WTC11 (cell line): ENCODE results near the gene EML6. TPM values are rescaled to one million over a fixed set of nuclear protein-coding genes. Genes with fewer than 3 reads are reported as not detected.
A peak's percentile ranks its signal among the peaks of the same experiment; 100 is the strongest.

Source experiments
- ATAC-seq: fragments of 200-7000 bp; cut with Tn5 transposase; 2 replicates; pipeline ENCODE4 v1.10.0; 2021; ENCODE audit warnings: mild to moderate bottlenecking, moderate library complexity
- CTCF ChIA-PET: fragments of 300-600 bp; sonication (Branson Sonifier 250); formaldehyde crosslinking; loops from one replicate; lab custom pipeline; 2021; ENCODE audit warnings: antibody characterized with exemption; lab: Charles Lee
- POLR2A ChIA-PET: fragments of 350-600 bp; sonication (Branson Sonifier 250); formaldehyde crosslinking; loops from one replicate; lab custom pipeline; 2021; ENCODE audit warnings: antibody characterized with exemption; lab: Charles Lee
- DNase-seq: peaks from one replicate; pipeline ENCODE4 v3.0.0; 2021; ENCODE audit warnings: low spot score
- H3K27ac Mint-ChIP-seq: 2 replicates; pipeline ENCODE4 v1.8.0; 2021; ENCODE audit warnings: mixed read lengths
- H3K27me3 Mint-ChIP-seq: 2 replicates; pipeline ENCODE4 v1.8.0; 2021; ENCODE audit warnings: low read depth, mild to moderate bottlenecking, moderate library complexity, mixed read lengths
- H3K36me3 Mint-ChIP-seq: 2 replicates; pipeline ENCODE4 v1.8.0; 2021; ENCODE audit warnings: mixed read lengths
- H3K4me1 Mint-ChIP-seq: 2 replicates; pipeline ENCODE4 v1.8.0; 2022; ENCODE audit warnings: mixed read lengths
- H3K4me3 Mint-ChIP-seq: 2 replicates; pipeline ENCODE4 v1.8.0; 2021; ENCODE audit warnings: mild to moderate bottlenecking, moderate library complexity, mixed read lengths
- H3K9me3 Mint-ChIP-seq: 2 replicates; pipeline ENCODE4 v1.8.0; 2021; ENCODE audit warnings: mixed read lengths
- AFF4 ChIP-seq: sonication (generic); formaldehyde crosslinking; IDR thresholded peaks from 2 replicates; pipeline ENCODE4 v1.8.1; 2023; ENCODE audit warnings: mild to moderate bottlenecking, missing genetic modification reagents, borderline replicate concordance
- ATF2 ChIP-seq: sonication (generic); formaldehyde crosslinking; IDR thresholded peaks from 2 replicates; pipeline ENCODE4 v1.8.1; 2022; ENCODE audit warnings: low read depth, missing genetic modification reagents, borderline replicate concordance
- E2F5 ChIP-seq: sonication (generic); formaldehyde crosslinking; IDR thresholded peaks from 2 replicates; pipeline ENCODE4 v1.8.1; 2022; ENCODE audit warnings: mild to moderate bottlenecking, moderate library complexity, missing genetic modification reagents
- ELF4 ChIP-seq: sonication (generic); formaldehyde crosslinking; IDR thresholded peaks from 2 replicates; pipeline ENCODE4 v1.8.1; 2022; ENCODE audit warnings: low read depth, mild to moderate bottlenecking, moderate library complexity, missing genetic modification reagents
- FOXJ3 ChIP-seq: sonication (generic); formaldehyde crosslinking; IDR thresholded peaks from 2 replicates; pipeline ENCODE4 v1.9.0; 2021; ENCODE audit warnings: missing genetic modification reagents, mild to moderate bottlenecking, borderline replicate concordance
- GABPB1 ChIP-seq: sonication (generic); formaldehyde crosslinking; IDR thresholded peaks from 2 replicates; pipeline ENCODE4 v1.8.1; 2023; ENCODE audit warnings: mild to moderate bottlenecking, missing genetic modification reagents
- MYBL2 ChIP-seq: sonication (generic); formaldehyde crosslinking; IDR thresholded peaks from 2 replicates; pipeline ENCODE4 v1.8.1; 2023; ENCODE audit warnings: mild to moderate bottlenecking, moderate library complexity, missing genetic modification reagents
- NFE2L1 ChIP-seq: sonication (generic); formaldehyde crosslinking; IDR thresholded peaks from 2 replicates; pipeline ENCODE4 v1.8.1; 2023; ENCODE audit warnings: missing genetic modification reagents
- NR2C2 ChIP-seq: sonication (generic); formaldehyde crosslinking; IDR thresholded peaks from 2 replicates; pipeline ENCODE4 v1.8.0; 2022; ENCODE audit warnings: mild to moderate bottlenecking, missing genetic modification reagents
- PRDM15 ChIP-seq: sonication (generic); formaldehyde crosslinking; IDR thresholded peaks from 2 replicates; pipeline ENCODE4 v1.8.0; 2022; ENCODE audit warnings: missing genetic modification reagents
- PREB ChIP-seq: sonication (generic); formaldehyde crosslinking; IDR thresholded peaks from 2 replicates; pipeline ENCODE4 v1.8.1; 2022; ENCODE audit warnings: mild to moderate bottlenecking, missing genetic modification reagents, moderate library complexity, borderline replicate concordance
- SOX15 ChIP-seq: fragments of 250-450 bp; sonication (Bioruptor Pico); IDR thresholded peaks from 2 replicates; pipeline ENCODE4 v1.9.0; 2021; ENCODE audit warnings: mild to moderate bottlenecking
- ZBTB21 ChIP-seq: sonication (generic); formaldehyde crosslinking; IDR thresholded peaks from 2 replicates; pipeline ENCODE4 v1.8.1; 2023; ENCODE audit warnings: mild to moderate bottlenecking, missing genetic modification reagents, borderline replicate concordance
- ZNF671 ChIP-seq: fragments of 250-450 bp; sonication (Bioruptor Pico); IDR thresholded peaks from 2 replicates; pipeline ENCODE4 v1.8.0; 2021; ENCODE audit warnings: mild to moderate bottlenecking
- total RNA-seq: library from RNA; stranded (reverse); gene quantifications from 3 replicates; pipeline ENCODE4 v1.2.3, GENCODE V29; 2021

The EML6 gene
- total RNA-seq, 1 experiment from 2014 or later = 2.1 TPM

GRCh38 chr2:54855434-54855833 is 132.0 kb downstream of the EML6 start:
- Mint-ChIP-seq H3K9me3 (peaks cover 7% of the 10 kb centered on the region; the same call in 1 of the 2 replicates), H3K27me3 (no peaks in the 10 kb centered on the region), H3K27ac (no peak overlapping the region), H3K4me3 (no peak overlapping the region), H3K36me3 (no peaks in the 10 kb centered on the region), H3K4me1 (peaks cover 4% of the 10 kb centered on the region; the same call in 1 of the 2 replicates)
- TF ChIP-seq ZBTB21 (no peak), PRDM15 (CRISPR knock-in tag) (no peak), NR2C2 (CRISPR knock-in tag) (no peak), ZNF671 (CRISPR knock-in tag) (no peak), NFE2L1 (CRISPR knock-in tag) (no peak)
- POLR2A ChIA-PET = no interaction called here
- DNase-seq (no peak), ATAC-seq (no peak)
- CTCF ChIA-PET = no interaction called here

GRCh38 chr2:54858021-54858681 is 134.7 kb downstream of the EML6 start:
- Mint-ChIP-seq H3K36me3 (no peaks in the 10 kb centered on the region), H3K27ac (no peak overlapping the region), H3K9me3 (peaks cover 7% of the 10 kb centered on the region; the same call in 1 of the 2 replicates), H3K4me1 (peaks cover 9% of the 10 kb centered on the region; the same call in 1 of the 2 replicates), H3K4me3 (no peak overlapping the region), H3K27me3 (no peaks in the 10 kb centered on the region)
- no peak for ATAC-seq
- TF ChIP-seq PREB (CRISPR knock-in tag) = no peak
- no peak for TF ChIP-seq MYBL2 (CRISPR knock-in tag)
- TF ChIP-seq SOX15 (CRISPR knock-in tag) = no peak
- peak; percentile 63; the same call in 1 of the 2 replicates for TF ChIP-seq GABPB1 (CRISPR knock-in tag)
- TF ChIP-seq ATF2 (CRISPR knock-in tag) = no peak
- ChIA-PET POLR2A (no interaction called here), CTCF (no interaction called here)
- no peak for DNase-seq

GRCh38 chr2:54859416-54859815 is 136.0 kb downstream of the EML6 start:
- no peak for DNase-seq
- H3K36me3 Mint-ChIP-seq = no peaks in the 10 kb centered on the region
- H3K27me3 Mint-ChIP-seq = no peaks in the 10 kb centered on the region
- H3K27ac Mint-ChIP-seq = no peak overlapping the region
- ATAC-seq = no peak
- TF ChIP-seq GABPB1 (CRISPR knock-in tag) = no peak
- TF ChIP-seq ELF4 (CRISPR knock-in tag) = no peak
- POLR2A ChIA-PET = no interaction called here
- H3K4me1 Mint-ChIP-seq = peaks cover 9% of the 10 kb centered on the region; the same call in 1 of the 2 replicates
- H3K4me3 Mint-ChIP-seq = no peak overlapping the region
- H3K9me3 Mint-ChIP-seq = peaks cover 7% of the 10 kb centered on the region; the same call in 1 of the 2 replicates
- CTCF ChIA-PET = no interaction called here

GRCh38 chr2:54859997-54860701 is 136.7 kb downstream of the EML6 start:
- no peak overlapping the region for H3K4me3 Mint-ChIP-seq
- no peaks in the 10 kb centered on the region for H3K27me3 Mint-ChIP-seq
- H3K27ac Mint-ChIP-seq = no peak overlapping the region
- DNase-seq = no peak
- H3K4me1 Mint-ChIP-seq = peaks cover 9% of the 10 kb centered on the region; the same call in 1 of the 2 replicates
- H3K9me3 Mint-ChIP-seq = peaks cover 7% of the 10 kb centered on the region; the same call in 1 of the 2 replicates
- POLR2A ChIA-PET = no interaction called here
- CTCF ChIA-PET = interaction anchor here (0.8 kb wide), 1 partner anchor 312 kb away, joined by 3 read pairs; no protein-coding TSS in a partner anchor
- ATAC-seq = no peak
- H3K36me3 Mint-ChIP-seq = no peaks in the 10 kb centered on the region
- TF ChIP-seq FOXJ3 (no peak), SOX15 (CRISPR knock-in tag) (no peak), AFF4 (CRISPR knock-in tag) (no peak), E2F5 (no peak), ZBTB21 (no peak)
